GF-D8 (cell line): Measurements from ENCODE around the gene YWHAB.
"Not testable (repeated sequence)": the region's sequence is repeated elsewhere in the genome, so short reads cannot be mapped to it uniquely, and the experiment has no call there.

Source experiments
- DNase-seq: peaks from one replicate; lab custom pipeline; 2025; lab: John Stamatoyannopoulos, UW

The YWHAB gene

DNA sequence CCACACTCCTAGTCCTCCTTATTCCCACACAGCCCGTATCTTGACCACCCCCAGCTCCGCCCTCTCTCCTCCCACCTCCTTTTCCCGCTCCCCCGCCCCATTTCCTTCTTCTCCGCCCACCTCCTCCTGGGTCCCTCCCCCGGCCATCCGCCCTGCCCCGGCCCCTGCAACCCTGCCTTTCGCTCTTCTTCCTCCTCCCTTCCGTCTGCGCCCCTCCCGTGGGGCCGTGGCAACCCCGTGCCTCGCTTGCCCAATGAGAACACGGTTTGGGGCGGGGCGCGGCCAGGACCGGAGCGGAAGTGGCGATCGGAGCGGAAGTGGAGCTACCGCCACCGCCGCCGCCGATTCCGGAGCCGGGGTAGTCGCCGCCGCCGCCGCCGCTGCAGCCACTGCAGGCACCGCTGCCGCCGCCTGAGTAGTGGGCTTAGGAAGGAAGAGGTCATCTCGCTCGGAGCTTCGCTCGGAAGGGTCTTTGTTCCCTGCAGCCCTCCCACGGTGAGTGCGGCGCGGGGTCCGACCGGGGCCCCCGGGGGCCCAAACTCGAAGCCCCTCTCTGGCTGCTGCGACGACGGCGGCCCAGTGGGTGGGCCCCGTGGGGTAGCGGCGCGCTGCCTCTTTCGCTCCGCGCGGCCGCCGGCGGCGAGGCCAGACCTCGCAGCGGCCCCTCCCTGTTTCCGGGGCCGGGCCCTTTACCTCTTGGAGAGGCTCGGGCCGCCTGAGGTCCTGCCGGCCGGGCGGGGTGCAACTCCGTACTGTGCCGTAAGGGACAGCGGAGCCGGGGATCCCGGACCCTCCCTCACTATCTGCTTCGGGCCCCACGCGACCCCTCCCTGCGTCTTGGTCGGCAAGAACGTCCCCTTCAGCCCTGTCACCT, at the start of gene YWHAB:
YWHAB (plus strand) TSS at position 314 of the 874 bp plus-strand sequence. CDS start 15,829 bp downstream, outside the sequence.
- DNase-seq: peak; percentile 93

DNA sequence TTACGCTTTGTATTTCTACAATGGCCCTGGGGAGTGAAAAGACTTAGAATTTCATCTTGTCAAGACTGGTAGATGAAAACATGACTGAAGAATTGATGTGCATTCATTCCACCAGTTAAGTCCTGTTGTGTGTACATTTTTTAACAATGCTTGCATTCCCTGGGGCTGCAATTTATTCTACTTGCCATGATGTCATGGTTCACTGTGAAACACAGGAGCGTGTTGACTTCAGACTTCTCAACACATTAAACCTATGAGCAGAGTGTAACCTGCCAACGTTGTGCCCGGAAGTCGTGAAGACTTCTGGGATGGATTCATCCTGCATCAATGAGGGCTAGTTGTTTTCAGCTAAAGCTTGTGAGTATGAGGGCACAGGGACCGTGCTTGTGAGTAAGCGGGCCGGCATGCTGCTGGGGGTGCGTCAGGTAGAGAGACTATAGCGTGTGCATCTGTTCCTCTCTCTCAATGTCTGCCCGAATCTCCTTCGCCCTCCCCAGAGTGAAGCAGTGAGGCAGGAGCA, 48.8 kb upstream of the YWHAB start:
- DNase-seq: no peak

DNA sequence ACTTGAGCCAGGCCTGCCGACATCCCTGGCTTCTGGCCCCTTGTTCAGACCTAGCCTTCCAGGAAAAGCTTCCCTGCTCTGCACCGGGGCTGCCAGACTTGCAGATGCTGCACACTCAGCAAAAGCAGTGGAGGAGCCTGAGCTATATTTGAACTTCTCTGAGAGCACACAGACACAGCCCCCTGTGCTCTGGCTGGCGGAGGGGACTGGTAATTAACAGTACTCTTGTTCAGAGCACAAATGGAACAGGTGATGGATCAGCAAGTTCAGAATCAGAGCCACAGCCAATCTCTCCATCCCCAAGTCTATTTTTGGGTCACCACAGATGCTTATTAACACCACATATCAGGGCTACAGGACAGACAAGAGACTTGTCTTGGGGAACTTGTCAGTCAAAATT, 47.6 kb upstream of the YWHAB start:
- DNase-seq: no peak

DNA sequence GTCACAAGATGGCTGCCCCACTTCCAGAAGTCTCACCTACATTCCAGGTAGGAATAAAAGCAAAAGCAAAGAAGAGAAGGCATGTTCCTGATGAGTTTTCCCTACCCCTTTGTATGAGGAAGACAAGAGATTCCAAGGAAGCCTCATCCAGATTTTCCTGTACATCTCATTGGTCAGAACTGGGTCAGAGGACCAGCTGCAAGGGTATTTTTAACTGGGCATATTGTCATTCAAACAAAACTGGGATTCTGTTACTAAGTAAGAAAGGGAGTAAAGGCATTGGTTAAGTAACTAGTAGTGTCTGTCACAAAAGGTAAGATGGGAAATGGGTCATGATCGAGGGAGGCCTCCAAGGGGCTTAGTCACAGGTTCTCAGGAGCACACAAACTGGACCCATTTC, 47.0 kb upstream of the YWHAB start:
- DNase-seq: no peak

DNA sequence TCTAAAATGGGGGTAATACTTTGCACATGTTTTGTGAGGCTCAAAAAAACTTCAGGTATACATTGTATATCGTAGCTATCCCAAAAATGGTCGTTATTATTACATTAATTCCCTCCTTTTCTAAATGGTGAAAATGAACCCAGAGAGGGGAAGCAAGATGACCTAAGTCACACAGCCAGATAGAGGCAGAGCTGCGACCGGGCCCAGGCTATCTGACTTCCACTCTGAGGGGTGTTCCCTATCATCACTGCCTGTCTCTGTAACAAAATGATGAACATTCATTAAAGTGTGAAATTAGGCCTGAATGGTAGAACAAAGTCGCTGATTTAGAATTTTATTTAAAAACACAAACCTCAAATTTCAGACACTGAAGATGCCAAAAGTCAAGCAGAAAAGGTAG, 46.0 kb upstream of the YWHAB start:
- no peak for DNase-seq

DNA sequence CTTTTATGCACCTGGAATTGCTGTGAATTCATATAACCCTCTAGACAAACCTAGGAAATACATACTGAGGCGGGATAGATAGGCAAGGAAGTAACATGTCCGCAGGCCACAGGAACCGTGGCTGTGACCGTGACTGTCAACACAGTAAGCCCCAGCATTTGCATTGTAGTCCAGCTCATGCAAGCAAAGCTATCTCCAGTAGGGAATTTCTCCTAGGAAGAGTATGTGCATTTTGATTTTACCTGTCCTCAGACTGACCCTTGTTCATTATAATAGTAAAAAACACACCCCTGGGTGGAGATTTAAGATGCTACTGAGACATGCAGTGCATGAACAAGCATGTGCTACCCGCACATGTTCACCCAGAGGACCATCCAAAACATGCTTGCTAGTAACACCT, 44.7 kb upstream of the YWHAB start:
- no peak for DNase-seq

DNA sequence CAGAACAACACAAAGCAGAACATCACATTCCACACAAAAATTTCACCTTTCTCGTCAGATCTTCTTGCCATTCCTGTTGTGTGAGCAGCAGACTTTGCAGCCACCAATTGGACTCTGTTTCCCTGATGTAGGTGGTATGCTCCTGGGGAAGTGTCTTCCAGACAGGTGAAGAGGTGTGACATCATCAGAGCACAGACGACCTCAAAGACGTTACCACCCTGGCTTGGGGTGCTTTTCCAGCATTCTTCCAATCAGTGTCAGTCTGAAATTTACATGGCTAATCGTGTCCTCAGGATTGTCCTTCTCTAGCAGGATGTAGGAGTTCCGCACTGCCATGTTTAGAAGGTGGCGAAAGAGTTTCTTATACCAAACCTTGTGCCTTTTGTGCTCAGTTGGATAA, 43.5 kb upstream of the YWHAB start:
- DNase-seq: no peak

DNA sequence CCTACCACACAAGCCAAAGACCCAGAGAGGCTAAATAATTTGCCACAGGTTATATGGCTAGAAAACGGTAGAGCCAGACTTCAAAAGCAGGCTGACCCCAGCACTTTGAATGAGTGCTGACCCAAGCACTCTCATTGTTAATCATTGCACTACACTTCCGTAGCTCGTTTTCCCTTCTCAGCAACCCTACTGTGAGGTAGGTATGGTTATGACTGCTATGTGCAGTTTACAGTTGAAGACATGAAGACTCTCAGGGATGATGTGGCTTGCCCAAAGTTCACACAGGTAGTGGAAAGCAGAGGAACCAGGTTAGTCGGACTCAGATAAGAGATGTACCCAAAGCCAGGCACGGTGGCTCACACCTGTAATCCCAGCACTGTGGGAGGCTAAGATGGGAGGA, 41.6 kb upstream of the YWHAB start:
- DNase-seq: no peak

DNA sequence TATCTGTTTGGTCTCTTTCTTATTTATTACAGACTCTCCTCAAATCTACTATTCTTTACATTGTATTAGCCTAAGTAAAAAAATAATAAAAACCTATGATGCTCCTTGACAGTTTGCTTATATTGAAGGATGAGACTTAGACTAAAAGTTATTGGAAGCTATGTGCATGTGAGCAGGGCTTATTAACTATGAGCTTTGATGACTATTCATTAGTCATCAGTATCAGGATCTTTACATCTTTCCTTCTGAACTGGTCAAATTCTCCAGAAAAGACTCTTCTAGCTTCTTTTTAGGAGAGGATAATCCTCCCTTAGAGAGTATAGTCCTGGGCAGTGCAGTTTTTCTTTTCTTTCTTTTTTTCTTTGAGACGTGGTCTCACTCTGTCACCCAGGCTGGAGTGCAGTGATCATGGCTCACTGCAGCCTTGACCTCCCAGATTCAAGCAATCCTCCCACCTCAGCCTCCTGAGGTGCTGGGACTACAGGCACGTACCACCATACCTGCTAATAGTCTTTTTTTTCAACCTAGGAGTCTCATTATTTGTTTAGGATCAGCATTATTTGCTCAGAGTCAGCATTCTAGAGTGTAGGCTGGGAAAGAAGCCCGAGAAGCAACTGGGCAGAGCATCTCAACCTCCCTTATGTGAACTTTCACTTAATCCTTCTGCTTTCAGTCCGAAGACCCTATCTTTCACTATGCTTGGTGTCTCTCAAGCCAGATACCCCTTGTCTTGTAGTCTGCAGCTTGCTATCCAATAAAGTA, 37.1 kb upstream of the YWHAB start:
- no peak for DNase-seq

DNA sequence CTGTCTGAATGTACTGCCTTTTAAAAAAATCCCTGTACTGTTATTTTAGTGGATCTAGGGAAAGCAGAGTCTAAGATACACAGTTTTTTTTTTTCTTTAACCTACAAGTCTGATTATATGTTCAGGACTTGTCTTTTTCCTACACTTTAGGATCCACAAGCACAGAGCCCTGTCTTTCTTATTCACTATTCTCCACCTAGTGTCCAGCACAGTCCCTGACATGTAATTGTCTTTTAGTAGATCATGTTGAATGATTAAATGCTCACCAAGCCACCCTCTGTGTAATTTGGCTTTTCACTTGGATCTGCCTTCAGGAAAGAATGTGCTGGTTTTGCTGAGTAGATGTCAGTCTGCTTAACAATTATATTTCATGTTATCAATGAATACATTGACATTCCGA, 35.8 kb upstream of the YWHAB start:
- no peak for DNase-seq

DNA sequence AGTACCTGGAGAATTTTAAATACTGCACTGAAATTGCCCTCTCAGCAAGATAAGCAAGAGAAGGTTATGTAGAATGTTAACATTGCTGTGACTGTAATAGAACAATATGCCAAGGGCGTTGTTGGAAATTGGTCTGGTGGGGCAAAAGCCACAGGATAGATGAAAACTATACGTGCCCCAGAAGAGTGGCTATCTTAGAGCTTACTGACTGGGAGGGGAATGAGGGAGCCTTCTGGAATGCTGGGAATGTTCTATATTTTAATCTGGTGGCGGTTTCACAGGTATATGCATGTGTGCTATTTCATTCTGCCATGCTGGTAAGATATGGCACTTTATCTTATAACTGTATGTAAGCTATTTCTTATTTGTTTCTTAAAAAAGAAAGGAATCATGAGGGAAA, 35.2 kb upstream of the YWHAB start:
- no peak for DNase-seq

DNA sequence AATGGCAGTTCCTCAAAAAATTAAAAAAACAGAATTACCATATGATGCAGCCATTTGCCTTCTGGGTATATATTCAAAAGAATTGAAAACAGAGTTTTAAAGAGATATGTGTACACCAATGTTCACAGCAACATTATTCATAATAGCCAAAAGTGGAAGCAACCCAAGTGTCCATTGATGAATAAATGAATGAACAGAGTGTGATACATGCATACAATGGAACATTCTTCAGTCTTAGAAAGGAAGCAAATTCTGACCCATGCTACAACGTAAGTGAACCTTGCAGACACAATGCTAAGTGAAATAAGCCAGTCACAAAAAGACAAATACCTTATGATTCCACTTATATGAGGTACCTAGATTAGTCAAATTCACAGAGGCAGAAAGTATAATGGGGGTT, 34.7 kb upstream of the YWHAB start:
- no peak for DNase-seq

DNA sequence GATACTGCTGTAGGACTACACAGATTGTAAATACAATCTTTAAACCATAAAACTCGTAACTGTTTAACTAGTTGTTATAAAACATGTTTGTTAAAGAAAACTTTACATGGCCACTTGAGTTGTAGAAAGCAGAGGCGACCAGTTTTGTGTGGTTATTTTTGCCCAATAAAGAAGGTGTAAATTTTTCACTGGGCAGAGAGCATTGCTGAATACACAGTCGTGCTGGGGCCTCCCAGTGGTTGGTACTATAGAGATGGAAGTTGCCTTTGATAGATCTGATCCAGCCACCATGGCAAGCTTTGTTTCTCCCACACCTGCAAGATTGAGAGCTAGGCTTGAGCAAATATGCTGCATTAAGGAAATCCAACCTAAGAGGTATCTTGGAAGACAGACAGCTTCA, 34.0 kb upstream of the YWHAB start:
- no peak for DNase-seq

DNA sequence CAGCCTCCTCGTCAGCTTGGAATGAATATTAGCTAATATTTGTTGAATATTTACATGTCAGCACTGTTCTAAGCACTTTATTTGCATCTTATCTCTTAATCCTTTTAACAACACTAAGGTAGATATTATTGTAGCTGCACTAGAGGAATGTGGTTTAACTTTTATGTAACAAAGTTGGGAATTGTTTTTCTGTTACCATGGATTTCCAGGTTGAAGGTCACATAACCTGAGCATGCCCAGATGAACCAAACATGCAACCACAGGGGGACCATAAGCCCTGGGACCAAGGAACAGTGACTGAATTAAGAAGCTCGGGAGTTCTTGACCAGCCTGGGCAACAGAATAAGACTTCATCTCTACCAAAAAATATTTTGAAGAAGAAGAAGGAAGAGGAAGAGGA, 29.1 kb upstream of the YWHAB start:
- no peak for DNase-seq

DNA sequence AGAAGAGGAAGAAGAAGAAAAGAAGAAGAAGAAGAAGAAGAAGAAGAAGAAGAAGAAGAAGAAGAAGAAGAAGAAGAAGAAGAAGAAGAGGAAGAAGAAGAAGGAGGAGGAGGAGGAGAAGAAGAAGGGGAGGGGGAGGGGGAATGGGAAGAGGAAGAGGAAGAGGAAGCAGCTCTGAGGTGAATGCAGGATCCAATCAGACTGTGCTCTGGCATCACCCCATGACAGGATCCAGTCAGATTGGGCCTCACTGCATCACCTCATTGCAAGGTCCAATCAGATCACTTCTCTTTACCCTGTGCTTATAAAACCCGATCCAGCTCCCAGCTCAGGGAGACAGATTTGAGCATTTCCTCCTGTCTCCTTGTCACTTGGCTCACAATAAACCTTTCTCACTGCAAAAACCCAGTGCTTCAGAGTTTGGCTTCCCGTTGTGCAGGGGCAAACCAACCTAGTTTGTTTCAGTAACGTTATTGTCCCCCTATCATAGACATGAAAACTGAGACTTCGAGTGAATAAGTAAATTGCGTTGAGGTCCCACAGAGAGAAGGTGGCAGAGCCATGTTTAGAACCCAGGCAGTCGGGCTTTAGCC, 28.6 kb upstream of the YWHAB start:
- DNase-seq: no peak

DNA sequence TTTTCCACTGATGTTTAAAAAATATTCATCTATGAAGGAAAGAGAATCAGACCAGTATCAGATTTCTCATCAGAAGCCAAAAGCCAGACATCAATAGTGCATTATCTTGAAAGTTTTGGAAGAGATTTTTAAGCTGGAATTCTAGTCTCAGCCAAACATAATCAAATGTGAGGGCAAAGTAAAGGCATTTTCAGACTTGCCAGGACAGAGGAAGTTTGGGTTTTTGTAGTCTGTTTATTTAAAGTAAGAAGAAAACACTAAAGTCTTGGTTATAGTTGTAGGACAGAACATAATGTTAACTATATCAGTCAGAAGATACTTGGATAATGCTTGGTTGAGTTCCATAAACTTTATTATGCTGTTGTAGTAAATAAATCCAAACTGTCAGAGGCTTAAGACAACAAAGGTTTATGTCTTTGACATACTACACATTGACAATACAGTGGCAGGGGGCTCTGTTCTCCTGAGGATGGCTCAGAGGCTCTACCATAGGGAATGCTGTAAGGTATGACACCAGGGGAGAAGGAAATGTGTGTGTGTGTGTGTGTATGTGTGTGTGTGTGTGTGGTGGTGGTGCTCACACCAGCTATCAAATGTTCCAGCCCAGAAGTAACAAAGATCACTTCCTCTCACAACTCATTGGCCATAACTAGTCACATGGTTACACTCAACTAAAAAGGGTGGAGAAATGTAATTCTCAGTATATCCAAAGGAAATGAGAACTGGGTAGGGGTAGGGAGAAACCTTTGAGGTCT, 26.7 kb upstream of the YWHAB start:
- no peak for DNase-seq

DNA sequence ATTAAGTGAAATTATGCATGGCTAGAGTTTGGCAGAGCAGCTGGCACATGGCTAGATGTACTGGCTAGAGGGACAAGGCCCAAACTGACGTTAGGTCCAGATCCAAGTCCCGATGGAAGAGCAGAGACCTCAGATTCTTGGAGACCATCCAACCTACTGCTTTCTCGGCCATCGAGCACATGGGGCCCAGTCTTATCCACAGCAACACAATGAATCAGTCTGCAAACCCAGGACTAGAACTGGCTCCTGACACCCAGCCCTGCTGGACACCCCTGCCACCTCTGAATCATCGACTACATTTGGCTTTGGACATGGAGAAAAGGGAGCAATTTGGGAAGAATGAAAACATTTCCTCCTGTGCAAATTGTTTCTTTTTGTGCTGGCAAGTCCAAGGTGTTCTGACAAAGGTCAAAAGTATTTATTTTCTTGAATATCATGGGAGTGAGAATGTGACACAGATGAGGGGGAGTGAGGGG, 23.9 kb upstream of the YWHAB start:
- no peak for DNase-seq

DNA sequence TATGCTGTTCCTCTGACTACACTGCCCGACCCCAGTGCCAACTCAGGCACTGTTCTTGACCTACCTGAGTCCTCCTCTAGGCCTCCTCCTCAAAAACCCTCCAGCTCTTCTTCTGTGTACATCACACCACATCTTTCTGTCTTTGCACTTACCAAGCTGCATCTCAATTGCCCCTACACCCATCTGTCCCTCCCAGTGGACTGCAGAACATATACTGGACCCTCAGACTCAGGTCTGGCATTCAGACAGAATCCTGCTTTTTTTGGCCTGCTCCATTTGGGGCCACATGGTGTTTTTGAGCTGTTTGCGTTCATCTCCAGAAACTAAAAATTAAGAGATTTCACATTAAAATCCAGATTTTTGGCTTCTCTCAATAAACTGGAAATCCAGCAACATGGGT, 23.2 kb upstream of the YWHAB start:
- DNase-seq: no peak

DNA sequence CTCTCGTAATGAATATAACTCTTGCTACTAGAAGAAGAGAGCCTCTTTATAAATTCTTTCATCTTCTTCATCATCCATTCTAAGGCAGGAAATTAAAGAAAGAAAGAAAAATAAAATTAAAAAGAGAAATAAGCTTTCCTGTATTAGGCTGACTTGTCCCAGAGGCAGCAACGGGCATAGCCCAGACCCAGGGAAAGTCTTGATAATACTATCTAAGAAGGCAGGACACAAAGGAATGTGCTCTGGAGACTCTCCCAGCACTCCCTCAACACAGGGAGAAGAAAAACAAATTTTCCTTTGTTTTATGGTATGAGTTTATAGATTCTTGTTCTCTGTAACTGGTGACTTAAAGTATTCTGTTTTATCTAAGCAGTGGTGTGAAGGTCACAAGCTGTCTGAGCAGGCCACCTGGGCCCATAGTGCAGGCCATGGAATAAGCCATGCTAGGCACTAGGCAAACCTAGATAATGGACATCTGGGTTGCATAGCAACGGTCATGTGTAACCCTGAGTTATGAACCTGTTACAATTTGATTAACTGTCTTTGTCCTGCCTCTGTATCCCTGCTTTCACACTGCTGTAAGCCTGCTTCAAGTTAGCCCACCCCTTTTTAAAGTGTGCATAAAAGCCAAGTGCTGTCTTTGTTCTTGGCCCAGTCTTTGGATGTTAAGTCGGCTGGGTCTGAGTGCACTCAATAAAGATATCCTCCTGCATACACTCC, 22.0 kb upstream of the YWHAB start:
- DNase-seq: not testable (repeated sequence)

DNA sequence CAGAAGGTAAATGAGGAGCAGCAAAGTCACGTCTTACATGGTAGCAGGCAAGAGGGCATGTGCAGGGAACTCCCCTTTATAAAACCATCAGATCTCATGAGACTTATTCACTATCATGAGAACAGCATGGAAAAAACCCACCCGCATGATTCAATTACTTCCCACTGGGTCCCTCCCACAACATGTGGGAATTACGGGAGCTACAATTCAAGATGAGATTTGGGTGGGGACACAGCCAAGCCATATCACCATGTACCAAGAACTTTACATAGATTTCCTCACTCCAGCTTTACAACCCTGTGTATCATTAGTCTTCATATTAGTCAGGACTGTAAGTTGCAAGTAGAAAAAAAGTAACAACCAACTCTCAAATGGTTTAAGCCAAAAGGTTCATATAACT, 21.0 kb upstream of the YWHAB start:
- not testable (repeated sequence) for DNase-seq

DNA sequence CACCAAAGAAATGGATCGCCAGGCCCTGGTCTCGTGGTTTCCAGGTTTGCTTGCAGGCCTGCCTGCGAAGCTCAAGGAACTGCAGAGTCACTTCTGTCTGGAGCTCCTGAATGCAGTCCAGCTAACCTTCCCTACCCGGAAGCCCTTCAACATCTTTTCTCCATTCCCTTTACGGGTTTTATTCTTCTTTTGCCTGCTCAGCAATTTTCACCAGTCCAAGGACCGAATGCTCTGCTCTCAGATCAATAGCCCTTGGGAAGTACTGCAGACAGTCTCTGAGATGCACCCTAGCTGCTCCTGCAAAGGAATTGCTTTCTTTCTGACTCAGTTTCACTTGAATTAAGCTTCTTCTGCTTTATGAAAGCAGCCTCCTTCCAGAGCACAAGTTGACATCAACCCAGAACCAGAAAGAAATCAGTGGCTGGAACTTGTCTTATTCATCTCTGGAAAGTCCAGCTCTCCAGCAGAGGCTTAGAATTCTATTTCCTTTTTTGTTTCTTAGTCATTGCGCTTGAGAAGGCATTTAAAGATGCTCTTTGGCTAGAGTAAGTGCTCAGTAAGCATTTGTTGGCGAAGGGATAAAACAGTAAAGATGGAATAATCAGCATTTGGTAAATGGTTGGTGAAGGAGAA, 18.7 kb upstream of the YWHAB start:
- no peak for DNase-seq
